GM23248 (cell line): Measurements from ENCODE around the gene APOOL.

Experiments used
- EZH2 ChIP-seq: fragments of 200-600 bp; sonication (generic); IDR thresholded peaks from 2 replicates; pipeline ENCODE4 v1.6.1; 2018; ENCODE audit warnings: antibody characterized with exemption, mild to moderate bottlenecking; ENCODE audit not compliant: insufficient read depth, poor library complexity, severe bottlenecking
- EZH2phosphoT487 ChIP-seq: fragments of 200-600 bp; sonication (generic); IDR thresholded peaks from 2 replicates; pipeline ENCODE4 v1.6.1; 2018; ENCODE audit warnings: antibody characterized with exemption, moderate library complexity, mild to moderate bottlenecking, low read depth; ENCODE audit not compliant: insufficient read depth

DNA sequence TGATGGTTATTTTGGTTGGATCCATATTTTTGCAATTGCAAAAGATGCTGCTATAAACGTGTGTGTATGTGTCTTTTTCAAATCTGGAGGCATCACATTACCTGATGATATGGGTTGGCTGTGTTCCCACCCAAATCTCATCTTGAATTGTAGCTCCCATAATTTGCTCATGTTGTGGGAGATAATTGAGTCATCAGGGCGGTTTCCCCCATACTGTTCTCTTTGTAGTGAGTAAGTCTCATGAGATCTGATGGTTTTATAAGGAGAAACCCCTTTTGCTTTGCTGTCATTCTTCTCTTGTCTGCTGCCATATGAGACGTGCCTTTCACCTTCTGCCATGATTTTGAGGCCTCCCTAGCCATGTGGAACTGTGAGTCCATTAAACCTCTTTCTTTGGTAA, 33.4 kb downstream of the APOOL start:
- TF ChIP-seq EZH2phosphoT487: no peak
- TF ChIP-seq EZH2: no peak
